Measurements from ENCODE around the gene ZFP91. TPM values are rescaled to one million over a fixed set of nuclear protein-coding genes. Genes with fewer than 3 reads are reported as not detected.

The ZFP91 gene
- total RNA-seq, 1 experiment from 2014 or later = 74.3 TPM

DNA sequence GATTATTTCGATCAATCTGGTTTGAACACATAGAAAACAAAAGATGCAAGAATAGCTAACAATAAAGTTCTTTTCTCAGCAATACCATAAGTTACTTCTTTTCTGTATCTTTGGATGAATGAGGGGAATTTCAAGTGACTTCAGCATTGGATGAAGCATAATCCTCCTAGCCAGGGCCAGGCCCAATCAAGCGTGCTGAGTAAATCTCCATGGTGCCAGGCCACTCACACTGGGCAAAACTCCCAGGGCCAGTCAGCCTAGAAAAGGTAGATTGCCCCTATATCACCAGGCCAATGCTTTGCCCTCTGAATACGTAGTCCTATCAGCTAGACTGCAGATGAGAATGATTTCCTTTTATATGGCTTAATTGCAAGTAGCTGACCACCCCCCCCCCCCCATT, 49.6 kb downstream of the ZFP91 start:
- no peaks in the 10 kb centered on the region for H3K9me3 ChIP-seq (ENCODE audit: low read depth, low read length, poor library complexity, severe bottlenecking)
- H3K36me3 ChIP-seq (ENCODE audit: insufficient read depth, low read length, poor library complexity, severe bottlenecking) = peaks cover 18% of the 10 kb centered on the region
- no peak overlapping the region for H3K4me3 ChIP-seq (ENCODE audit: low read depth, low read length, poor library complexity, severe bottlenecking)
- POLR2A ChIA-PET (ENCODE audit: low non-redundant PET) = no interaction called here
- TF ChIP-seq EZH2 (IDR thresholded peaks at IDR 0.05; ENCODE audit: borderline replicate concordance, low read depth, low read length, poor library complexity, severe bottlenecking) = no peak
- TF ChIP-seq, protein P1, sequence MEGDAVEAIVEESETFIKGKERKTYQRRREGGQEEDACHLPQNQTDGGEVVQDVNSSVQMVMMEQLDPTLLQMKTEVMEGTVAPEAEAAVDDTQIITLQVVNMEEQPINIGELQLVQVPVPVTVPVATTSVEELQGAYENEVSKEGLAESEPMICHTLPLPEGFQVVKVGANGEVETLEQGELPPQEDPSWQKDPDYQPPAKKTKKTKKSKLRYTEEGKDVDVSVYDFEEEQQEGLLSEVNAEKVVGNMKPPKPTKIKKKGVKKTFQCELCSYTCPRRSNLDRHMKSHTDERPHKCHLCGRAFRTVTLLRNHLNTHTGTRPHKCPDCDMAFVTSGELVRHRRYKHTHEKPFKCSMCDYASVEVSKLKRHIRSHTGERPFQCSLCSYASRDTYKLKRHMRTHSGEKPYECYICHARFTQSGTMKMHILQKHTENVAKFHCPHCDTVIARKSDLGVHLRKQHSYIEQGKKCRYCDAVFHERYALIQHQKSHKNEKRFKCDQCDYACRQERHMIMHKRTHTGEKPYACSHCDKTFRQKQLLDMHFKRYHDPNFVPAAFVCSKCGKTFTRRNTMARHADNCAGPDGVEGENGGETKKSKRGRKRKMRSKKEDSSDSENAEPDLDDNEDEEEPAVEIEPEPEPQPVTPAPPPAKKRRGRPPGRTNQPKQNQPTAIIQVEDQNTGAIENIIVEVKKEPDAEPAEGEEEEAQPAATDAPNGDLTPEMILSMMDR (conservative IDR thresholded peaks at IDR 0.05; ENCODE audit: low read depth, low read length) = no peak
- no peak for DNase-seq (ENCODE audit: low spot score)
- H3K4me1 ChIP-seq (ENCODE audit: insufficient read depth, low read length, poor library complexity, severe bottlenecking) = no peaks in the 10 kb centered on the region
- intact Hi-C loops (cut with micrococcal nuclease; ENCODE audit: unreplicated experiment) = no loop called here
- H3K27me3 ChIP-seq (replicated peaks; ENCODE audit: insufficient read depth, low read depth, low read length, poor library complexity) = no peaks in the 10 kb centered on the region
- no peak overlapping the region for H3K27ac ChIP-seq (ENCODE audit: low read depth, low read length, poor library complexity, severe bottlenecking)
- BruUV-seq (replicated peaks) = no TSS peak
- CTCF ChIA-PET = no interaction called here

DNA sequence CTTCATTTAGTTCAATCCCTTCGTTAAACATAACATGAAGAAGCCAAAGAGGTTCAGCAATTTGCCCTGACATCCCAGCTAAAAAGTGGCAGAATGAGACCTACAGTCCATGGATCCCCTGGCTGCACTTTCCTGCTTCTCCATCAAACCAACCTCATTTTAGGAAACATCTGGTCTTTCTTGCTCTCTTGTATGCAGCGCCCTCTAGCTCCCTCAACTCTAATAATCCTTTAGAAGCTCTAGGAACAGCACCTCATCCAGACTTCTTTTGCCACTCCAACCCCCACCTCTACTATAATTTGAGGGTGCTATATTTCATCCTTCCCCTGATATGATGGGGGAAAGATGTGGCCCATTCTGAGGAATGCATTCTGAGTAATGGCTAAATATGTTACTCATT, 51.0 kb downstream of the ZFP91 start:
- H3K4me1 ChIP-seq (ENCODE audit: insufficient read depth, low read length, poor library complexity, severe bottlenecking) = no peaks in the 10 kb centered on the region
- H3K9me3 ChIP-seq (ENCODE audit: low read depth, low read length, poor library complexity, severe bottlenecking) = no peaks in the 10 kb centered on the region
- no peak overlapping the region for H3K4me3 ChIP-seq (ENCODE audit: low read depth, low read length, poor library complexity, severe bottlenecking)
- POLR2A ChIA-PET (ENCODE audit: low non-redundant PET) = no interaction called here
- H3K36me3 ChIP-seq (ENCODE audit: insufficient read depth, low read length, poor library complexity, severe bottlenecking) = peaks cover 6% of the 10 kb centered on the region
- H3K27me3 ChIP-seq (replicated peaks; ENCODE audit: insufficient read depth, low read depth, low read length, poor library complexity) = no peaks in the 10 kb centered on the region
- CTCF ChIA-PET = interaction anchor here (1.0 to 1.2 kb wide), 3 partner anchors 62 to 528 kb away, joined by 3 to 8 read pairs (median 5); no protein-coding TSS in a partner anchor
- TF ChIP-seq, protein P1 (conservative IDR thresholded peaks at IDR 0.05; ENCODE audit: low read depth, low read length) = peak; percentile 83
- no peak for TF ChIP-seq EZH2 (IDR thresholded peaks at IDR 0.05; ENCODE audit: borderline replicate concordance, low read depth, low read length, poor library complexity, severe bottlenecking)
- peak; percentile 78 for DNase-seq (ENCODE audit: low spot score)
- no peak overlapping the region for H3K27ac ChIP-seq (ENCODE audit: low read depth, low read length, poor library complexity, severe bottlenecking)
- intact Hi-C loops (cut with micrococcal nuclease; ENCODE audit: unreplicated experiment) = loop anchor here (5.0 kb wide), 1 partner anchor 63 kb away; no protein-coding TSS in a partner anchor
- no TSS peak for BruUV-seq (replicated peaks)

DNA sequence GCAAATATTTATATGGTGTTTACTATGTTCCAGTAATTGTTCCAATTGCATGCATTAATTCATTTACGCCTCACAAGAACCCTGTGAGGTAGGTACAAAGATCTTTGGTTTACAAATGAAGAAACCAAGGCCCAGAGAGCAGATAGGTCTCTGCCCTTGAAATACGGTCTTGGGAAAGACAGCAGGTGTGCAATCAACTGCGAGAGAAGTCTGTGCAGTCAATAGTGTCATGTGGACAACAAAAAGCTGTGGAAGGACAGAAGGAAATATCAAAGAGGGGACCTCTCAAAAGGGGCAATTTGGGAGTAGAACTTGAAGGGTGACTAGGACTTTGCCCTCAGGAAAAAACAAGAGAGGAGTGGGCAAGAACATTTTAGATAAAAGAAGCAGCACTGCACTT, 52.5 kb downstream of the ZFP91 start:
- H3K4me1 ChIP-seq (ENCODE audit: insufficient read depth, low read length, poor library complexity, severe bottlenecking) = no peaks in the 10 kb centered on the region
- H3K9me3 ChIP-seq (ENCODE audit: low read depth, low read length, poor library complexity, severe bottlenecking) = no peaks in the 10 kb centered on the region
- ChIA-PET POLR2A (ENCODE audit: low non-redundant PET) (no interaction called here), CTCF (no interaction called here)
- intact Hi-C loops (cut with micrococcal nuclease; ENCODE audit: unreplicated experiment) = loop anchor here (5.0 kb wide), 1 partner anchor 64 kb away; no protein-coding TSS in a partner anchor
- no TSS peak for BruUV-seq (replicated peaks)
- DNase-seq (ENCODE audit: low spot score) = no peak
- no peak overlapping the region for H3K27ac ChIP-seq (ENCODE audit: low read depth, low read length, poor library complexity, severe bottlenecking)
- H3K4me3 ChIP-seq (ENCODE audit: low read depth, low read length, poor library complexity, severe bottlenecking) = no peak overlapping the region
- no peak for TF ChIP-seq EZH2 (IDR thresholded peaks at IDR 0.05; ENCODE audit: borderline replicate concordance, low read depth, low read length, poor library complexity, severe bottlenecking)
- TF ChIP-seq, protein P1 (conservative IDR thresholded peaks at IDR 0.05; ENCODE audit: low read depth, low read length) = no peak
- H3K27me3 ChIP-seq (replicated peaks; ENCODE audit: insufficient read depth, low read depth, low read length, poor library complexity) = no peaks in the 10 kb centered on the region
- H3K36me3 ChIP-seq (ENCODE audit: insufficient read depth, low read length, poor library complexity, severe bottlenecking) = no peaks in the 10 kb centered on the region
